HepG2 (cell line): ENCODE measurements around the gene AMBRA1. TPM values are rescaled to one million over a fixed set of nuclear protein-coding genes. Genes with fewer than 3 reads are reported as not detected.

Source experiments
- ATAC-seq: fragments of 200-7000 bp; cut with Tn5 transposase; 3 replicates; pipeline ENCODE4 v1.9.1; 2020; ENCODE audit warnings: mild to moderate bottlenecking, moderate library complexity
- BruUV-seq: library from RNA; stranded (reverse); fragments of 400-500 nt; replicated peaks from 2 replicates; lab custom pipeline; 2021; lab: Mats Ljungman, UMichigan
- CTCF ChIA-PET: fragments of 300-600 bp; formaldehyde crosslinking; extraction: SDS; loops from one replicate; lab custom pipeline; 2021; ENCODE audit warnings: low total read pairs, inconsistent platforms, low intra/inter-chr PET ratio; lab: Yijun Ruan, JAX
- POLR2A ChIA-PET: fragments of 350-600 bp; sonication (Branson Sonifier 250); formaldehyde crosslinking; loops from one replicate; lab custom pipeline; 2020; ENCODE audit warnings: antibody characterized with exemption, inconsistent platforms; lab: Yijun Ruan, JAX
- DNase-seq: peaks from one replicate; pipeline ENCODE4 v3.0.0-alpha.2; 2015; ENCODE audit warnings: low spot score
- FAIRE-seq: peaks from 3 replicates; lab custom pipeline; 2011; peaks lifted over from hg19 to GRCh38; lab: Jason Lieb, UNC
- H2AFZ ChIP-seq: one replicate; pipeline ENCODE4 v1.6.1; 2011; ENCODE audit warnings: low read length, inconsistent platforms
- H3K27ac ChIP-seq: fragments of 300-600 bp; 3 replicates; pipeline ENCODE4 v1.8.0; 2011; ENCODE audit warnings: mixed run types, mild to moderate bottlenecking, mixed read lengths, low read length, inconsistent platforms; ENCODE audit not compliant: insufficient read depth; ENCODE audit errors: extremely low read length
- H3K27me3 ChIP-seq, 2 experiments: fragments of 200-600 bp in 1 of 2; 2 replicates in 1 of 2; 3 replicates in 1 of 2; pipeline versions ENCODE4 v1.6.0 to v1.8.0; 2011; ENCODE audit warnings: low read length in 2 of 2, mild to moderate bottlenecking in 2 of 2, moderate library complexity in 2 of 2, inconsistent platforms in 1 of 2; ENCODE audit not compliant: insufficient read depth in 2 of 2, control insufficient read depth in 1 of 2
- H3K36me3 ChIP-seq, 2 experiments: fragments of 200-600 bp in 1 of 2; replicated peaks in 1 of 2; 2 replicates in 1 of 2; 3 replicates in 1 of 2; pipeline versions ENCODE4 v1.5.1 to v1.8.0; 2011; ENCODE audit warnings: low read length in 2 of 2, inconsistent platforms in 1 of 2; ENCODE audit not compliant: insufficient read depth in 2 of 2, control insufficient read depth in 1 of 2
- H3K4me1 ChIP-seq: 2 replicates; pipeline ENCODE4 v1.5.1; 2012; ENCODE audit warnings: low read length, inconsistent platforms; ENCODE audit not compliant: insufficient read depth
- H3K4me2 ChIP-seq: 2 replicates; pipeline ENCODE4 v1.6.0; 2011; ENCODE audit warnings: low read depth, low read length, inconsistent platforms
- H3K4me3 ChIP-seq, 3 experiments: fragments of 200-600 bp in 1 of 3; sonication (generic), shearing (Covaris generic) in 1 of 3; replicated peaks in 1 of 3; 2 replicates each; pipeline ENCODE4 v1.5.1; 2011 to 2016; ENCODE audit warnings: low read length in 3 of 3, inconsistent platforms in 2 of 3, low read depth in 2 of 3, mild to moderate bottlenecking in 2 of 3, control low read depth in 1 of 3, mixed read lengths in 1 of 3; ENCODE audit not compliant: insufficient read depth in 1 of 3
- H3K79me2 ChIP-seq: one replicate; pipeline ENCODE4 v1.6.1; 2011; ENCODE audit warnings: low read length, inconsistent platforms; ENCODE audit not compliant: insufficient read depth
- H3K9ac ChIP-seq: 2 replicates; pipeline ENCODE4 v1.6.0; 2011; ENCODE audit warnings: mild to moderate bottlenecking, low read depth, low read length, inconsistent platforms; ENCODE audit not compliant: insufficient read depth
- H3K9me3 ChIP-seq: 2 replicates; pipeline ENCODE4 v1.5.1; 2012; ENCODE audit warnings: mild to moderate bottlenecking, low read length
- H4K20me1 ChIP-seq: 2 replicates; pipeline ENCODE4 v1.6.0; 2011; ENCODE audit warnings: inconsistent platforms, mild to moderate bottlenecking, low read length, moderate library complexity; ENCODE audit not compliant: insufficient read depth
- CBFB ChIP-seq: sonication (generic); formaldehyde crosslinking; IDR thresholded peaks from 2 replicates; pipeline ENCODE4 v1.4.0; 2020; ENCODE audit warnings: missing genetic modification reagents
- FOXC1 ChIP-seq: sonication (generic); formaldehyde crosslinking; IDR thresholded peaks from 2 replicates; pipeline ENCODE4 v1.8.0; 2022; ENCODE audit warnings: mild to moderate bottlenecking, missing genetic modification reagents, borderline replicate concordance
- HDAC2 ChIP-seq: sonication (generic); formaldehyde crosslinking; IDR thresholded peaks from 2 replicates; pipeline ENCODE4 v1.4.0; 2020; ENCODE audit warnings: missing genetic modification reagents
- ISL2 ChIP-seq: sonication (generic); formaldehyde crosslinking; IDR thresholded peaks from 2 replicates; pipeline ENCODE4 v1.5.0; 2020; ENCODE audit warnings: missing genetic modification reagents
- NCOR1 ChIP-seq: fragments of 200-600 bp; sonication (generic); IDR thresholded peaks from 2 replicates; pipeline ENCODE4 v1.7.0; 2017; ENCODE audit warnings: antibody characterized with exemption, low read length, borderline replicate concordance
- NONO ChIP-seq, 2 experiments: fragments of 450-650 bp in 1 of 2; sonication (generic) in 1 of 2; formaldehyde crosslinking in 1 of 2; IDR thresholded peaks in 1 of 2; conservative IDR thresholded peaks in 1 of 2; 2 replicates each; pipeline versions ENCODE4 v1.6.1 to v1.8.0; 2017 to 2022; ENCODE audit warnings: mild to moderate bottlenecking in 1 of 2, missing genetic modification reagents in 1 of 2, moderate library complexity in 1 of 2
- RARA ChIP-seq: IDR thresholded peaks from 2 replicates; pipeline ENCODE4 v1.6.1; 2016; ENCODE audit warnings: missing genetic modification reagents, missing compliant biosample characterization
- RERE ChIP-seq: IDR thresholded peaks from 2 replicates; pipeline ENCODE4 v1.6.1; 2016; ENCODE audit warnings: low read depth, missing genetic modification reagents, missing compliant biosample characterization
- SAP130 ChIP-seq: IDR thresholded peaks from 2 replicates; pipeline ENCODE4 v1.6.1; 2016; ENCODE audit warnings: low read depth
- SIX4 ChIP-seq: sonication (generic); formaldehyde crosslinking; IDR thresholded peaks from 2 replicates; pipeline ENCODE4 v1.4.0; 2020; ENCODE audit warnings: missing genetic modification reagents
- U2AF1 ChIP-seq: fragments of 200-400 bp; formaldehyde crosslinking; optimal IDR thresholded peaks from 2 replicates; pipeline ENCODE3; 2017; ENCODE audit warnings: mild to moderate bottlenecking, low read depth, low read length
- ZFP37 ChIP-seq: sonication (generic); formaldehyde crosslinking; IDR thresholded peaks from 2 replicates; pipeline ENCODE4 v1.4.0; 2020; ENCODE audit warnings: missing genetic modification reagents, borderline replicate concordance
- ZIK1 ChIP-seq: sonication (generic); formaldehyde crosslinking; IDR thresholded peaks from 2 replicates; pipeline ENCODE4 v1.5.0; 2020; ENCODE audit warnings: mild to moderate bottlenecking, low read depth, missing genetic modification reagents, borderline replicate concordance
- ZNF160 ChIP-seq: sonication (generic); formaldehyde crosslinking; IDR thresholded peaks from 2 replicates; pipeline ENCODE4 v1.8.0; 2022; ENCODE audit warnings: mild to moderate bottlenecking, inconsistent platforms, missing genetic modification reagents
- ZNF18 ChIP-seq: sonication (generic); formaldehyde crosslinking; IDR thresholded peaks from 2 replicates; pipeline ENCODE4 v1.8.0; 2022; ENCODE audit warnings: mild to moderate bottlenecking, missing genetic modification reagents; ENCODE audit not compliant: insufficient replicate concordance
- ZNF710 ChIP-seq: sonication (generic); formaldehyde crosslinking; IDR thresholded peaks from 2 replicates; pipeline ENCODE4 v1.5.0; 2020; ENCODE audit warnings: mild to moderate bottlenecking, missing genetic modification reagents, borderline replicate concordance
- WGBS: methylation state at CpG from one replicate; pipeline ENCODE4 v1.1.6; 2017; ENCODE audit warnings: low lambda C conversion rate; 5-methylcytosine and 5-hydroxymethylcytosine counted together
- in situ Hi-C: cut with HindIII; loops from 2 replicates; pipeline ENCODE4 v1.10.0; 2017; ENCODE audit warnings: low pct_unique_long_range_greater_than_20kb; ENCODE audit not compliant: extremely low pct_ligation_motif_present
- intact Hi-C: fragments of 100-400 bp; cut with micrococcal nuclease; formaldehyde crosslinking; loops from one replicate; pipeline ENCODE4 v1.10.0; 2022; ENCODE audit not compliant: unreplicated experiment
- polyA plus RNA-seq, 8 experiments: library from polyadenylated mRNA; depleted of rRNA in 3 of 8; stranded (reverse) in 7 of 8; unstranded in 1 of 8; fragments of >200 nt; fragmentation: Illumina TruSeq in 4 of 8; extraction: Trizol in 4 of 8; gene quantifications; 2 replicates each; pipeline versions ENCODE4 v1.2.1 to v1.2.3, GENCODE V29; 2011 to 2016; ENCODE audit warnings: low read depth in 4 of 8, missing spikeins in 1 of 8, mixed read lengths in 1 of 8; ENCODE audit not compliant: insufficient read depth in 1 of 8
- total RNA-seq, 5 experiments: library from RNA; depleted of rRNA; stranded (reverse); fragments of >200 nt; fragmentation: Illumina TruSeq; extraction: Trizol; gene quantifications; 2 replicates each; pipeline ENCODE4 v1.2.3, GENCODE V29; 2016; ENCODE audit warnings: low read depth in 1 of 5

The AMBRA1 gene
- total and polyA plus RNA-seq, 2 of the 13 experiments (the other 11 are each of a cell fraction or from before 2014, with no cell fraction given) = 15.7 to 26.0 TPM

- peak; percentile 18 for FAIRE-seq
- ATAC-seq = peak; percentile 95
- Histone ChIP-seq H3K36me3 (peaks cover 0 to 1% of the 10 kb centered on the region in 2 experiments; a peak in 4 of 5 replicates), H3K9me3 (no peaks in the 10 kb centered on the region), H3K27me3 (no peaks in the 10 kb centered on the region), H2AFZ (no peak overlapping the region), H3K4me1 (peaks cover 38% of the 10 kb centered on the region), H3K79me2 (peaks cover 17% of the 10 kb centered on the region), H3K9ac (no peak overlapping the region), H3K4me3 (no peak overlapping the region), H4K20me1 (peaks cover 22% of the 10 kb centered on the region), H3K4me2 (no peak overlapping the region), H3K27ac (peak overlapping the region; percentile 26)
- intact Hi-C loops (no loop called here), in situ Hi-C loops (no loop called here)
- ChIA-PET CTCF (no interaction called here), POLR2A (interaction anchor here (0.7 kb wide), 1 partner anchor 17 kb away, joined by 5 read pairs; no protein-coding TSS in a partner anchor)
- BruUV-seq = no TSS peak
- DNase-seq = peak; percentile 74
- 33% methylated on average over 1 of the region's 1 CpG for WGBS
- TF ChIP-seq ZNF710 (CRISPR knock-in tag) (no peak), ISL2 (CRISPR knock-in tag) (no peak), ZNF160 (CRISPR knock-in tag) (no peak), SAP130 (CRISPR knock-in tag) (0 out of 2 replicates have a peak, but pooled peaks have one; percentile 33), ZNF18 (CRISPR knock-in tag) (no peak), RERE (CRISPR knock-in tag) (no peak), U2AF1 (no peak), ZFP37 (peak; percentile 72), HDAC2 (CRISPR knock-in tag) (0 out of 2 replicates have a peak, but pooled peaks have one; percentile 15), NONO (IDR thresholded peaks at IDR 0.05) (no peak), NONO (CRISPR knock-in tag; conservative IDR thresholded peaks at IDR 0.05) (no peak), CBFB (CRISPR knock-in tag) (no peak), FOXC1 (no peak), SIX4 (no peak), NCOR1 (no peak), ZIK1 (CRISPR knock-in tag) (no peak), RARA (CRISPR knock-in tag) (0 out of 2 replicates have a peak, but pooled peaks have one; percentile 25)
These were observed 132.3 kb downstream of the AMBRA1 start for GRCh38 chr11:46461461-46461927.
